ENCODE measurements around the gene KLHL2. TPM values are rescaled to one million over a fixed set of nuclear protein-coding genes. Genes with fewer than 3 reads are reported as not detected.
"Not testable (repeated sequence)": the region's sequence is repeated elsewhere in the genome, so short reads cannot be mapped to it uniquely, and the experiment has no call there.

KLHL2 gene
- total and polyA plus RNA-seq, 5 donors: 5.3 to 15.5 (median 10.6) TPM

- no peak for DNase-seq
- 94% methylated on average over 2 of the region's 2 CpGs for WGBS
- H3K4me3 ChIP-seq (ENCODE audit: low read length): no peak overlapping the region
- peaks cover 1% of the 10 kb centered on the region for H3K4me1 ChIP-seq (ENCODE audit: control insufficient read depth, insufficient read depth, low read length)
- no peaks in the 10 kb centered on the region for H3K9me3 ChIP-seq (ENCODE audit: control insufficient read depth, low read length)
- ATAC-seq: no peak
- H3K27ac ChIP-seq (ENCODE audit: low read length): no peak overlapping the region
- no peaks in the 10 kb centered on the region for H3K27me3 ChIP-seq (ENCODE audit: control insufficient read depth, insufficient read depth)
- intact Hi-C loops (cut with DNase I): no loop called here
These were observed 122.7 kb downstream of the KLHL2 start for GRCh38 chr4:165330071-165330470.

GRCh38 chr4:165330666-165331065, 123.3 kb downstream of the KLHL2 start:
- Histone ChIP-seq H3K27me3 (ENCODE audit: control insufficient read depth, insufficient read depth) (no peaks in the 10 kb centered on the region), H3K9me3 (ENCODE audit: control insufficient read depth, low read length) (no peaks in the 10 kb centered on the region), H3K4me3 (ENCODE audit: low read length) (no peak overlapping the region), H3K27ac (ENCODE audit: low read length) (no peak overlapping the region), H3K4me1 (ENCODE audit: control insufficient read depth, insufficient read depth, low read length) (peaks cover 1% of the 10 kb centered on the region)
- DNase-seq: no peak
- 84% methylated on average over 5 of the region's 5 CpGs for WGBS
- ATAC-seq: no peak
- intact Hi-C loops (cut with DNase I): no loop called here

- WGBS: 80% methylated on average over 1 of the region's 1 CpG
- no peaks in the 10 kb centered on the region for H3K27me3 ChIP-seq (ENCODE audit: control insufficient read depth, insufficient read depth)
- no peak overlapping the region for H3K27ac ChIP-seq (ENCODE audit: low read length)
- H3K4me1 ChIP-seq (ENCODE audit: control insufficient read depth, insufficient read depth, low read length): peaks cover 1% of the 10 kb centered on the region
- no peaks in the 10 kb centered on the region for H3K9me3 ChIP-seq (ENCODE audit: control insufficient read depth, low read length)
- ATAC-seq (no peak), DNase-seq (no peak)
- no peak overlapping the region for H3K4me3 ChIP-seq (ENCODE audit: low read length)
- intact Hi-C loops (cut with DNase I): no loop called here
These were observed 124.0 kb downstream of the KLHL2 start for GRCh38 chr4:165331359-165331758.

- DNase-seq (no peak), ATAC-seq (no peak)
- peaks cover 1% of the 10 kb centered on the region for H3K4me1 ChIP-seq (ENCODE audit: control insufficient read depth, insufficient read depth, low read length)
- H3K9me3 ChIP-seq (ENCODE audit: control insufficient read depth, low read length): no peaks in the 10 kb centered on the region
- H3K27me3 ChIP-seq (ENCODE audit: control insufficient read depth, insufficient read depth): no peaks in the 10 kb centered on the region
- WGBS: 79% methylated on average over 10 of the region's 10 CpGs
- intact Hi-C loops (cut with DNase I): no loop called here
- H3K27ac ChIP-seq (ENCODE audit: low read length): no peak overlapping the region
- H3K4me3 ChIP-seq (ENCODE audit: low read length): no peak overlapping the region
These were observed 124.5 kb downstream of the KLHL2 start for GRCh38 chr4:165331823-165332222.

- H3K9me3 ChIP-seq (ENCODE audit: control insufficient read depth, low read length): no peaks in the 10 kb centered on the region
- no peak for ATAC-seq
- no peak overlapping the region for H3K27ac ChIP-seq (ENCODE audit: low read length)
- WGBS: 56% methylated on average over 1 of the region's 1 CpG
- intact Hi-C loops (cut with DNase I): no loop called here
- no peaks in the 10 kb centered on the region for H3K27me3 ChIP-seq (ENCODE audit: control insufficient read depth, insufficient read depth)
- DNase-seq: no peak
- H3K4me1 ChIP-seq (ENCODE audit: control insufficient read depth, insufficient read depth, low read length): peaks cover 1% of the 10 kb centered on the region
- no peak overlapping the region for H3K4me3 ChIP-seq (ENCODE audit: low read length)
These were observed 125.1 kb downstream of the KLHL2 start for GRCh38 chr4:165332502-165332901.

- Histone ChIP-seq H3K4me1 (ENCODE audit: control insufficient read depth, insufficient read depth, low read length) (peaks cover 1% of the 10 kb centered on the region), H3K4me3 (ENCODE audit: low read length) (no peak overlapping the region), H3K9me3 (ENCODE audit: control insufficient read depth, low read length) (no peaks in the 10 kb centered on the region), H3K27ac (ENCODE audit: low read length) (no peak overlapping the region), H3K27me3 (ENCODE audit: control insufficient read depth, insufficient read depth) (no peaks in the 10 kb centered on the region)
- intact Hi-C loops (cut with DNase I): no loop called here
- 76% methylated on average over 3 of the region's 3 CpGs for WGBS
- no peak for DNase-seq
- ATAC-seq: no peak
These were observed 127.9 kb downstream of the KLHL2 start for GRCh38 chr4:165335163-165335703.

GRCh38 chr4:165336743-165337142, 129.4 kb downstream of the KLHL2 start:
- Histone ChIP-seq H3K27ac (ENCODE audit: low read length) (no peak overlapping the region), H3K4me3 (ENCODE audit: low read length) (no peak overlapping the region), H3K9me3 (ENCODE audit: control insufficient read depth, low read length) (no peaks in the 10 kb centered on the region), H3K4me1 (ENCODE audit: control insufficient read depth, insufficient read depth, low read length) (peaks cover 1% of the 10 kb centered on the region), H3K27me3 (ENCODE audit: control insufficient read depth, insufficient read depth) (no peaks in the 10 kb centered on the region)
- intact Hi-C loops (cut with DNase I): no loop called here
- ATAC-seq (no peak), DNase-seq (no peak)
- WGBS: 92% methylated on average over 6 of the region's 6 CpGs

GRCh38 chr4:165342340-165342739, 135.0 kb downstream of the KLHL2 start:
- ATAC-seq; DNase-seq; H3K27ac ChIP-seq (ENCODE audit: low read length); H3K4me3 ChIP-seq (ENCODE audit: low read length); H3K4me1 ChIP-seq (ENCODE audit: control insufficient read depth, insufficient read depth, low read length); H3K27me3 ChIP-seq (ENCODE audit: control insufficient read depth, insufficient read depth); H3K9me3 ChIP-seq (ENCODE audit: control insufficient read depth, low read length): not testable (repeated sequence)
- intact Hi-C loops (cut with DNase I): loop anchor here in 2 of 4 donors (5.0 to 10.0 kb wide), 2 partner anchors 208 to 215 kb away; no protein-coding TSS in a partner anchor
- 98% methylated on average over 5 of the region's 5 CpGs for WGBS

- DNase-seq (peak in 1 of 3 donors; percentile 52), ATAC-seq (no peak)
- 71% methylated on average over 13 of the region's 13 CpGs for WGBS
- Histone ChIP-seq H3K4me1 (ENCODE audit: control insufficient read depth, insufficient read depth, low read length) (no peaks in the 10 kb centered on the region), H3K4me3 (ENCODE audit: low read length) (no peak overlapping the region), H3K27me3 (ENCODE audit: control insufficient read depth, insufficient read depth) (no peaks in the 10 kb centered on the region), H3K27ac (ENCODE audit: low read length) (no peak overlapping the region), H3K9me3 (ENCODE audit: control insufficient read depth, low read length) (no peaks in the 10 kb centered on the region)
- intact Hi-C loops (cut with DNase I): loop anchor here in 2 of 4 donors (5.0 to 10.0 kb wide), 2 partner anchors 209 to 216 kb away; no protein-coding TSS in a partner anchor
These were observed 136.2 kb downstream of the KLHL2 start for GRCh38 chr4:165343353-165344191.

GRCh38 chr4:165345666-165346417, 138.5 kb downstream of the KLHL2 start:
- H3K4me3 ChIP-seq (ENCODE audit: low read length): no peak overlapping the region
- ATAC-seq: no peak
- H3K27me3 ChIP-seq (ENCODE audit: control insufficient read depth, insufficient read depth): no peaks in the 10 kb centered on the region
- intact Hi-C loops (cut with DNase I): loop anchor here in 3 of 4 donors (5.0 to 10.0 kb wide), 2 partner anchors 211 to 214 kb away; no protein-coding TSS in a partner anchor
- H3K4me1 ChIP-seq (ENCODE audit: control insufficient read depth, insufficient read depth, low read length): no peaks in the 10 kb centered on the region
- DNase-seq: no peak
- WGBS: 75% methylated on average over 10 of the region's 10 CpGs
- no peaks in the 10 kb centered on the region for H3K9me3 ChIP-seq (ENCODE audit: control insufficient read depth, low read length)
- no peak overlapping the region for H3K27ac ChIP-seq (ENCODE audit: low read length)
